Measurements from ENCODE around the gene CAPZA3.
"Not testable (repeated sequence)": the region's sequence is repeated elsewhere in the genome, so short reads cannot be mapped to it uniquely, and the experiment has no call there.

CAPZA3 gene

DNA sequence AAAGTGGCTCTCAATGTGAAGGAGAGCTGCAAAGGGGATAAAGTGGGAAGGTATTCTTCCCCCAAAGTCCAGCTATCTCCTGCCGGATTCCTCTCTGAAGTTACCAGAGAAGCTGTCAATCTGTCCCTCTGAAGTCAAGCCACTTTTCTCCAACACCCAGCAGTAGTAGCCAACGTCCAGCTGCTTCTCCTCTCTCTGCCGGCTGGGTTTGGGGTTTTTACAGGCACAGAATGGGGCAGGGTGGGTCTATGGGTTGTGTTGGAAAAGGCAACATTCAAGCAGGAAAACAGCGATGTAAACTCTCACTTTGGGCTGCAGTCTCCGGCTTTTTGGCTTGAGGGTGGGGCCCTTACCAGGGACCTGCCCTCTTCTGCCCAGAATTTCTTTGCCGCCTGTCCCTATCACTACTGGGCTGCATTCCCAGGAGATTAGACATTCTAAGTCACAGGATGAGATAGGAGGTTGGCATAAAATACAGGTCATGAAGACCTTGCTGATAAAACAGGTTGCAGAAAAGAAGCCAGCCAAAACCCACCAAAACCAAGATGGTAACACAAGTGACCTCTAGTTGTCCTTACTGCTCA is 16.3 kb downstream of the CAPZA3 start:
- no peak for DNase-seq

DNA sequence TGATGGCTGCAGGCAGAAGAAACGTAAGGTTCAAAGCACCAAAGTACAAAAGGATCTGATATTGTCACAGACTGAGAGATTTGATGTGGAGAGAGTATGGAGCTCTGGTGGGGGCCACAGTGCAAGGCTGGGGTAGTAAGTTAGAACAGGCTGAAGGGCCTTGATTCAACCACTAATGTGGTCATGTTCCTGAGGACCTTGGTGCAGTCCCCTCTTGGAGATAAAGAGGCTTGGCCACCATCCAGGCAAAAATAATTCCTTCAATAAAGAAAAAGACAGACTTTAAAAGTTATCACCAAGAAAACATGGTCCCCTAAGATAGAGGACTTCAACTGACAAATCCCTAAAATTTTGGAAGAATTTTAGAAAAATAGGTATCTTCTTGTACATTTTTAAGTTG is 17.4 kb downstream of the CAPZA3 start:
- no peak for DNase-seq

DNA sequence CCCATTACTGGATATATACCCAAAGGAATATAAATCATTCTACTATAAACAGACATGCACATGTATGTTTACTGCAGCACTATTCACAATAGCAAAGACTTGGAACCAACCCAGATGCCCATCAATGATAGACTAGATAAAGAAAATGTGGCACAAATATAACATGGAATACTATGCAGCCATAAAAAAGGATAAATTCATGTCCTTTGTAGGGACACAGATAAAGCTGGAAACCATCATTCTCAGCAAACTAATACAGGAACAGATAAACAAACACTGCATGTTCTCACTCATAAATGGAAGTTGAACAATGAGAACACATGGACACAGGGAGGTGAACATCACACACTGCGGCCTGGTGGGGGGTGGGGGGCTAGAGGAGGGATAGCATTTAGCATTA is 28.6 kb downstream of the CAPZA3 start:
- not testable (repeated sequence) for DNase-seq

DNA sequence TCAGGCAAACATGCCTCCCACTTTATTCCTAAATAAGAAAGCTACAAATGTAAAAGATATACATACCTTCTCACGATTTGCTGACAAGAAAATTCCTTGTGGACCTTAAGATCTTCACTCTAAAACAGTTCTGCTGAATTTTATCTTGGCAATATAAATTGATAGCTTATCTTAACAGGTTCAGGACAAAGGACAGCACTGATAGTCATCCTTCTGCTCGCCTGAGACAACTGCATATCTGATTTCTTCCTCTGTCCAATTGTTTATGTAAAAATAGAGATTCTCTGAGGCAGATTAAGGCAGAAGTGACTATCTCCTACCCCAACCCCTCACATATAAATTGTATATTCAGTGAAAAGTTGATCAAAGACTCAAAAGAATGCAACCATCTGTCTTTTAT is 44.9 kb downstream of the CAPZA3 start:
- no peak for DNase-seq

DNA sequence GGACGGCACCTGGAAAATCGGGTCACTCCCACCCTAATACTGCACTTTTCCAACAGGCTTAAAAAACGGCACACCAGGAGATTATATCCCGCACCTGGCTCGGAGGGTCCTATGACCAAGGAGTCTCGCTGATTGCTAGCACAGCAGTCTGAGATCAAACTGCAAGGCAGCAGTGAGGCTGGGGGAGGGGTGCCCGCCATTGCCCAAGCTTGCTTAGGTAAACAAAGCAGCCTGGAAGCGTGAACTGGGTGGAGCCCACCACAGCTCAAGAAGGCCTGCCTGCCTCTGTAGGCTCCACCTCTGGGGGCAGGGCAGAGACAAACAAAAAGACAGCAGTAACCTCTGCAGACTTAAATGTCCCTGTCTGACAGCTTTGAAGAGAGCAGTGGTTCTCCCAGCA is 47.5 kb downstream of the CAPZA3 start:
- DNase-seq = not testable (repeated sequence)

Measured in CD4-positive, alpha-beta T cell treated with Interleukin-17A for 4 hours (primary cell).